NT2/D1 (cell line): ENCODE measurements around the gene BCAS3.
"Not testable (repeated sequence)": the region's sequence is repeated elsewhere in the genome, so short reads cannot be mapped to it uniquely, and the experiment has no call there.

Experiments
- DNase-seq: peaks from one replicate; pipeline ENCODE4 v3.0.0-alpha.2; 2011; ENCODE audit warnings: low read depth, low spot score
- H3K27me3 ChIP-seq: 2 replicates; pipeline ENCODE4 v1.6.0; 2011; ENCODE audit warnings: mild to moderate bottlenecking; ENCODE audit not compliant: insufficient read length, insufficient read depth
- H3K36me3 ChIP-seq: 2 replicates; pipeline ENCODE4 v1.6.1; 2011; ENCODE audit warnings: mild to moderate bottlenecking, low read length, mixed read lengths; ENCODE audit not compliant: insufficient read depth, insufficient read length
- H3K4me1 ChIP-seq: 2 replicates; pipeline ENCODE4 v1.5.1; 2011; ENCODE audit not compliant: insufficient read depth, insufficient read length
- H3K4me3 ChIP-seq: 2 replicates; pipeline ENCODE4 v1.5.1; 2011; ENCODE audit warnings: low read depth; ENCODE audit not compliant: insufficient read length
- H3K9ac ChIP-seq: 2 replicates; pipeline ENCODE4 v1.6.0; 2011; ENCODE audit warnings: low read depth; ENCODE audit not compliant: insufficient read length
- H3K9me3 ChIP-seq: 2 replicates; pipeline ENCODE4 v1.5.1; 2011; ENCODE audit warnings: mild to moderate bottlenecking, low read length; ENCODE audit not compliant: insufficient read depth
- SUZ12 ChIP-seq: IDR thresholded peaks from 2 replicates; pipeline ENCODE4 v1.6.1; 2011; ENCODE audit not compliant: insufficient read length, insufficient read depth; ENCODE audit errors: extremely low read depth
- YY1 ChIP-seq: IDR thresholded peaks from 2 replicates; pipeline ENCODE4 v1.6.1; 2011; ENCODE audit not compliant: insufficient read length, insufficient read depth
- ZNF274 ChIP-seq: IDR thresholded peaks from 2 replicates; pipeline ENCODE4 v1.6.1; 2011; ENCODE audit warnings: mild to moderate bottlenecking, low read depth, low read length

BCAS3 gene

GRCh38 chr17:60656499-60656898 lies 21.2 kb upstream of the BCAS3 start:
- H3K27me3 ChIP-seq = no peaks in the 10 kb centered on the region
- H3K9me3 ChIP-seq = no peaks in the 10 kb centered on the region
- no peaks in the 10 kb centered on the region for H3K4me1 ChIP-seq
- TF ChIP-seq ZNF274 = no peak
- no peak overlapping the region for H3K4me3 ChIP-seq
- no peak overlapping the region for H3K9ac ChIP-seq
- no peak for DNase-seq
- peaks cover 17% of the 10 kb centered on the region for H3K36me3 ChIP-seq

- no peak for DNase-seq
- no peak overlapping the region for H3K9ac ChIP-seq
- TF ChIP-seq SUZ12 (no peak), YY1 (no peak), ZNF274 (no peak)
- no peaks in the 10 kb centered on the region for H3K27me3 ChIP-seq
- no peak overlapping the region for H3K4me3 ChIP-seq
- no peaks in the 10 kb centered on the region for H3K9me3 ChIP-seq
- H3K4me1 ChIP-seq = no peaks in the 10 kb centered on the region
- peaks cover 26% of the 10 kb centered on the region for H3K36me3 ChIP-seq
Observed at GRCh38 chr17:60659156-60659555, 18.5 kb upstream of the BCAS3 start.

GRCh38 chr17:60661489-60661888 lies 16.2 kb upstream of the BCAS3 start:
- Histone ChIP-seq H3K9ac (no peak overlapping the region), H3K36me3 (peaks cover 28% of the 10 kb centered on the region), H3K4me3 (no peak overlapping the region), H3K4me1 (no peaks in the 10 kb centered on the region), H3K27me3 (no peaks in the 10 kb centered on the region), H3K9me3 (no peaks in the 10 kb centered on the region)
- no peak for TF ChIP-seq YY1
- TF ChIP-seq ZNF274 = no peak
- no peak for TF ChIP-seq SUZ12
- DNase-seq = no peak

GRCh38 chr17:60664022-60664421 lies 13.6 kb upstream of the BCAS3 start:
- H3K36me3 ChIP-seq = peaks cover 21% of the 10 kb centered on the region
- DNase-seq = no peak
- H3K27me3 ChIP-seq = no peaks in the 10 kb centered on the region
- H3K9me3 ChIP-seq = no peaks in the 10 kb centered on the region
- H3K4me3 ChIP-seq = no peak overlapping the region
- no peak for TF ChIP-seq YY1
- no peaks in the 10 kb centered on the region for H3K4me1 ChIP-seq
- H3K9ac ChIP-seq = no peak overlapping the region

DNA sequence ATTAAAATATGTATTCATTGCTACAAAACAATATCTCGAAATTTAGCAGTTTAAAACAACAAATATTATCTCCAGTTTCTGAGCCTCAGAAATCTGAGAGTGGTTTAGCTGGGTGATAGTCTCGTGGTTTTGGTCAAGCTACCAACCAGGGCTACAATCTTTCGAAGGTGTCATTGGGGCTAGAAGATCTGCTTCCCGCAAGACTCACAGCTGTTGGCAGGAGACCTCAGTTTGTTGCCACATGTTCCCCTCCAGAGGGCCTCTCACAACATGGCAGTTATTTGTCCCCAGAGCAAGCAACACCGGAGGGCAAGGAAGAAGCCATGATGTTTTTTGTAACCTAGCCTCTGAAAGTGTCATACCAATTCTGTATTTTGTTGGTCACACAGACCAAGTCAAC lies 12.0 kb upstream of the BCAS3 start:
- TF ChIP-seq SUZ12 = no peak
- no peak for TF ChIP-seq ZNF274
- TF ChIP-seq YY1 = no peak
- H3K27me3 ChIP-seq = no peaks in the 10 kb centered on the region
- peaks cover 19% of the 10 kb centered on the region for H3K36me3 ChIP-seq
- H3K9me3 ChIP-seq = no peaks in the 10 kb centered on the region
- no peak overlapping the region for H3K4me3 ChIP-seq
- no peak for DNase-seq
- H3K9ac ChIP-seq = no peak overlapping the region
- no peaks in the 10 kb centered on the region for H3K4me1 ChIP-seq

DNA sequence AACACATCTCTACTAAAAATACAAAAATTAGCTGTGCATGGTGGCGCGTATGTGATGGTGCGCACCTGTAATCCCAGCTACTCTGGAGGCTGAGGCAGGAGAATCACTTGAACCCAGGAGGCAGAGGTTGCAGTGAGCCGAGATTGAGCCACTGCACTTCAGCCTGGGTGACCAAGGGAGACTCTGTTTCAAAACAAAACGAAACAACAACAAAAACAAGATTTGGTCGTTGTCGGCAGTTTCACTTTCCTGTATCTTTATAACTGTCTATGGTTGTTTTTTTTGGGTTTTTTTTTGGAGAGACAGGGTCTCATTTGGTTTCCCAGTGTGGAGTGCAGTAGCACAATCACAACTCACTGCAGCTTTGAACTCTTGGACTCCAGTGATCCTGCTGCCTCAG lies 8.9 kb upstream of the BCAS3 start:
- H3K4me1 ChIP-seq, H3K4me3 ChIP-seq, H3K9ac ChIP-seq, DNase-seq, H3K9me3 ChIP-seq, H3K27me3 ChIP-seq: not testable (repeated sequence)
- H3K36me3 ChIP-seq = peaks cover 10% of the 10 kb centered on the region

DNA sequence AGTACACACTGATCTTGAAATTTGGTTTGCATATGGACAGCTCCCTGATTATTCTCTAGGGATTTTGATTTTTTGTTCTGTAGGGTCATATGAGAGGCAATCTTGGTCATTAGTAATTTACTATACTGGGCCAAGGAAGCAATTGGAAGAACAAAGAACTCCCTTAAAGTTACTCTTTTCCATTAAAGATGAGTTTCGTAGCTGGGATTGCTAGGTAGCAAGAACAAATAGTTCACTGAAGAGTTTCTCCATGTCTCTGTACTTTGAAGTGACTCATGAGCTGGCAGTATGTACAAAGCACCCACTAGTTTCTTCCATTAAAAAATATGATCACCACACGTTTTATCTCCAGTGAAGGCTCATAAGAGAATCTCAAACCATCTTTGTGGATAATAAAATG lies 6.2 kb upstream of the BCAS3 start:
- no peak for DNase-seq
- Histone ChIP-seq H3K9ac (no peak overlapping the region), H3K9me3 (0 out of 2 replicates have a peak, but pooled peaks cover 5% of the 10 kb centered on the region), H3K4me3 (no peak overlapping the region), H3K27me3 (no peaks in the 10 kb centered on the region), H3K36me3 (peaks cover 2% of the 10 kb centered on the region), H3K4me1 (no peaks in the 10 kb centered on the region)
- no peak for TF ChIP-seq SUZ12
- TF ChIP-seq YY1 = no peak
- TF ChIP-seq ZNF274 = no peak

GRCh38 chr17:60674637-60675036 lies 3.0 kb upstream of the BCAS3 start:
- H3K4me3 ChIP-seq, DNase-seq: not testable (repeated sequence)

GRCh38 chr17:60675997-60676396 lies 1.7 kb upstream of the BCAS3 start:
- no peak overlapping the region for H3K9ac ChIP-seq
- DNase-seq = no peak
- TF ChIP-seq YY1 (no peak), SUZ12 (no peak), ZNF274 (no peak)
- no peaks in the 10 kb centered on the region for H3K27me3 ChIP-seq
- H3K9me3 ChIP-seq = 0 out of 2 replicates have a peak, but pooled peaks cover 5% of the 10 kb centered on the region
- no peaks in the 10 kb centered on the region for H3K36me3 ChIP-seq
- H3K4me3 ChIP-seq = no peak overlapping the region
- H3K4me1 ChIP-seq = no peaks in the 10 kb centered on the region

More at GRCh38 chr17:60674637-60675036, 3.0 kb upstream of the BCAS3 start:
- H3K9me3 ChIP-seq, H3K27me3 ChIP-seq, H3K4me1 ChIP-seq, H3K9ac ChIP-seq, H3K36me3 ChIP-seq: not testable (repeated sequence)
